Amygdala (tissue), 56 donors: ENCODE results near the gene CD244.
A peak's percentile ranks its signal among the peaks of the same experiment; 100 is the strongest.
"Not testable (repeated sequence)": the region's sequence is repeated elsewhere in the genome, so short reads cannot be mapped to it uniquely, and the experiment has no call there.

Experiments
- DNase-seq, 56 donors: peaks; one replicate each; lab custom pipeline; 2025; lab: John Stamatoyannopoulos, UW

The CD244 gene

GRCh38 chr1:160880216-160880615, 17.5 kb upstream of the CD244 start:
- DNase-seq: no peak

GRCh38 chr1:160879056-160879455, 16.4 kb upstream of the CD244 start:
- no peak for DNase-seq

- no peak for DNase-seq
Observed at GRCh38 chr1:160877221-160877620, 14.5 kb upstream of the CD244 start.

- no peak for DNase-seq
Observed at GRCh38 chr1:160876311-160876710, 13.6 kb upstream of the CD244 start.

GRCh38 chr1:160875591-160875990, 12.9 kb upstream of the CD244 start:
- DNase-seq: not testable (repeated sequence)

GRCh38 chr1:160874935-160875334, 12.2 kb upstream of the CD244 start:
- no peak for DNase-seq

- no peak for DNase-seq
Observed at GRCh38 chr1:160868141-160868540, 5.5 kb upstream of the CD244 start.

- not testable (repeated sequence) for DNase-seq
Observed at GRCh38 chr1:160867651-160868050, 5.0 kb upstream of the CD244 start.

GRCh38 chr1:160866695-160867260, 4.1 kb upstream of the CD244 start:
- no peak for DNase-seq

- no peak for DNase-seq
Observed at GRCh38 chr1:160866001-160866694, 3.5 kb upstream of the CD244 start.

GRCh38 chr1:160865337-160865736, 2.6 kb upstream of the CD244 start:
- no peak for DNase-seq

GRCh38 chr1:160864173-160864572, 1.5 kb upstream of the CD244 start:
- no peak for DNase-seq

- peak in 7 of 56 donors; percentile 5 to 25 (median 11) for DNase-seq
Observed at GRCh38 chr1:160863774-160864131, 1.1 kb upstream of the CD244 start.

- no peak for DNase-seq
Observed at GRCh38 chr1:160863061-160863773, 530 bp upstream of the CD244 start.

GRCh38 chr1:160860840-160861505, 1.7 kb downstream of the CD244 start:
- no peak for DNase-seq

GRCh38 chr1:160859166-160859565, 3.5 kb downstream of the CD244 start:
- no peak for DNase-seq

- DNase-seq: no peak
Observed at GRCh38 chr1:160858507-160858906, 4.2 kb downstream of the CD244 start.

- no peak for DNase-seq
Observed at GRCh38 chr1:160858097-160858496, 4.6 kb downstream of the CD244 start.

GRCh38 chr1:160855181-160855981, 7.3 kb downstream of the CD244 start:
- DNase-seq: no peak

- DNase-seq: no peak
Observed at GRCh38 chr1:160853754-160854153, 8.9 kb downstream of the CD244 start.

- DNase-seq: no peak
Observed at GRCh38 chr1:160853014-160853413, 9.7 kb downstream of the CD244 start.
